ENCODE measurements around the gene SOX6.

DNA sequence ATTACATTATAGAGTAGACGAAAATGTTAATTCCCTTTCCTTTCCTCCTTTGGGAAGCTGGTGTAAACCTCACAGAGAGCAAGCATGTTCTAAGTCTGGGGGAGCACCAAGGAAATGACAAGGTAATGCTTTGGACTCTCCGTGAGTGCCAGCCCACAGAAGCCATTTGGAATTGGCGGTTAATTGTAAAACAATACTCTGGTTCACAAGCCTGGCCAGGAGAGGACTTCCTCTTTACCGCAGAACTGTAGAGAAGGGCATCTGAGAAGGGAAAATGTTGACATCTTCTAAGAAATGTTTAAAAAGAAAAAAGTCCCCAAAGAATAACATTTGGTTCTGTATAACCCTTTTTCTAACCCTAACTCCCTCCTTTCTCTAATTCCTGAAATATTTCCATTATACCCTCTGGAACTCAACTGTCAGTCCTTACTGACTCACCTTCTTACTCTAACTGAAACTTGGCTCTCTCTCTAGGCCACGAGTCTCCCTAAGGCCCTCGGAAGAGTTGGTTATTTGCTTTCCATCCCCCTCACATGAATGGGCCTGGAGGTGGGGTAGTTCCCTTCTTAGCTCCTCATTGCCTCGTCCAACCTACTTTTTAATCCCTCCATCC is 379.8 kb downstream of the SOX6 start:
- TF ChIP-seq POLR2AphosphoS5 (IDR thresholded peaks at IDR 0.05; ENCODE audit: low read depth, low read length) (no peak), POLR2A (IDR thresholded peaks at IDR 0.05; ENCODE audit: low read depth, low read length) (no peak), TAF1 (IDR thresholded peaks at IDR 0.05; ENCODE audit: low read depth, low read length) (no peak), SPI1 (IDR thresholded peaks at IDR 0.05; ENCODE audit: low read depth, low read length) (no peak), PAX5 (IDR thresholded peaks at IDR 0.05; ENCODE audit: insufficient read depth, low read length, severe bottlenecking) (no peak)

Data from GM12891 (cell line).